GM18907 (cell line): Measurements from ENCODE around the gene ARHGAP29.
A peak's percentile ranks its signal among the peaks of the same experiment; 100 is the strongest.

Experiments
- ATAC-seq: cut with Tn5 transposase; IDR thresholded peaks from one replicate; pipeline ENCODE4 v1.9.1; 2021; ENCODE audit warnings: mild to moderate bottlenecking, moderate library complexity; ENCODE audit not compliant: unreplicated experiment

The ARHGAP29 gene, protein sequence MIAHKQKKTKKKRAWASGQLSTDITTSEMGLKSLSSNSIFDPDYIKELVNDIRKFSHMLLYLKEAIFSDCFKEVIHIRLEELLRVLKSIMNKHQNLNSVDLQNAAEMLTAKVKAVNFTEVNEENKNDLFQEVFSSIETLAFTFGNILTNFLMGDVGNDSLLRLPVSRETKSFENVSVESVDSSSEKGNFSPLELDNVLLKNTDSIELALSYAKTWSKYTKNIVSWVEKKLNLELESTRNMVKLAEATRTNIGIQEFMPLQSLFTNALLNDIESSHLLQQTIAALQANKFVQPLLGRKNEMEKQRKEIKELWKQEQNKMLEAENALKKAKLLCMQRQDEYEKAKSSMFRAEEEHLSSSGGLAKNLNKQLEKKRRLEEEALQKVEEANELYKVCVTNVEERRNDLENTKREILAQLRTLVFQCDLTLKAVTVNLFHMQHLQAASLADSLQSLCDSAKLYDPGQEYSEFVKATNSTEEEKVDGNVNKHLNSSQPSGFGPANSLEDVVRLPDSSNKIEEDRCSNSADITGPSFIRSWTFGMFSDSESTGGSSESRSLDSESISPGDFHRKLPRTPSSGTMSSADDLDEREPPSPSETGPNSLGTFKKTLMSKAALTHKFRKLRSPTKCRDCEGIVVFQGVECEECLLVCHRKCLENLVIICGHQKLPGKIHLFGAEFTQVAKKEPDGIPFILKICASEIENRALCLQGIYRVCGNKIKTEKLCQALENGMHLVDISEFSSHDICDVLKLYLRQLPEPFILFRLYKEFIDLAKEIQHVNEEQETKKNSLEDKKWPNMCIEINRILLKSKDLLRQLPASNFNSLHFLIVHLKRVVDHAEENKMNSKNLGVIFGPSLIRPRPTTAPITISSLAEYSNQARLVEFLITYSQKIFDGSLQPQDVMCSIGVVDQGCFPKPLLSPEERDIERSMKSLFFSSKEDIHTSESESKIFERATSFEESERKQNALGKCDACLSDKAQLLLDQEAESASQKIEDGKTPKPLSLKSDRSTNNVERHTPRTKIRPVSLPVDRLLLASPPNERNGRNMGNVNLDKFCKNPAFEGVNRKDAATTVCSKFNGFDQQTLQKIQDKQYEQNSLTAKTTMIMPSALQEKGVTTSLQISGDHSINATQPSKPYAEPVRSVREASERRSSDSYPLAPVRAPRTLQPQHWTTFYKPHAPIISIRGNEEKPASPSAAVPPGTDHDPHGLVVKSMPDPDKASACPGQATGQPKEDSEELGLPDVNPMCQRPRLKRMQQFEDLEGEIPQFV

DNA sequence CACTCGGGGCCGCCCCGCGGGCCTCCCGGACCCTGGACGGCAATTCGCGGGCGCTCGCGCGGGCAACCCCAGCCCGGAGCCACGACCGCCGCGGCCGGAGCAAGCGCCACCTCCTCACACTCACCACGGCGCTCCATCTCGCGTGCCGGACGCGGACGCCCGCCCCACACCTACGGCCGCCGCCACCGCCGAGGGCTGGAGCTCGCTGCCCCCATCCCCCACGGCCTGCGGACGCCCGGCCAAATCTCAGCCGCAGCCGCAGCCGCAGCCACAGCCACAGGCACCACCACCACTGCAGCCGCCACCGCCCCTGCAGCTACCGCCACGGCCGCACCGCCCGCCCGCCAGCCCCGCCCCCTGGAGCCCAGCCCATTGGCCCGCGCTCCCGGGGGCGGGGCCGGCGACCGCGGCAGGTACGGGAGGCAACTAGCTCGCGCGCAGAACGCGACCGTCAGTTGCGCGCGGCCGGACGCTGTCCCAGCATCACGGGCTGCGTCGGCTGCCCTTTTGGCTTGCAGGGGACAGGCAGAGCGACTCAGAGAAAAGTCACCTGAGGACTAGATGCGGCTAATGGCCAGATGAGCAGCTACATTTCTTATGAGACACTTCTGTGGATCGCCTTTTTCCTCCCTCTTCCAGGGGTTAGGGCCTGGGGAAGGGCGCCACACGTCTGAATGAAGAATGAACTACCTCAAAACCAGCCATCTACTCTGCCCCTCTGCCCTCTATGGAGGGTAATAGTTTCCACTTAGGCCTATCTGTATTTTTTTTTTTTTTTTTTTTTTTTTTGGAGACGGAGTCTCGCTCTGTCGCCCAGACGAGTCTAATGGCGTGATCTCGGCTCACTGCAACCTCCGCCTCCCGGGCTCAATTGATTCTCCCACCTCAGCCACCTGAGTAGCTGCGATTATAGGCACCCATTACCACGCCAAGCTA lies at the start of gene ARHGAP29:
ARHGAP29 (minus strand) TSS at position 294 of the 936 bp plus-strand sequence. CDS start 5,973 bp downstream, outside the sequence.
- ATAC-seq = peak; percentile 87

- no peak for ATAC-seq
Observed at GRCh38 chr1:94286864-94287437, 49.6 kb upstream of the ARHGAP29 start.

DNA sequence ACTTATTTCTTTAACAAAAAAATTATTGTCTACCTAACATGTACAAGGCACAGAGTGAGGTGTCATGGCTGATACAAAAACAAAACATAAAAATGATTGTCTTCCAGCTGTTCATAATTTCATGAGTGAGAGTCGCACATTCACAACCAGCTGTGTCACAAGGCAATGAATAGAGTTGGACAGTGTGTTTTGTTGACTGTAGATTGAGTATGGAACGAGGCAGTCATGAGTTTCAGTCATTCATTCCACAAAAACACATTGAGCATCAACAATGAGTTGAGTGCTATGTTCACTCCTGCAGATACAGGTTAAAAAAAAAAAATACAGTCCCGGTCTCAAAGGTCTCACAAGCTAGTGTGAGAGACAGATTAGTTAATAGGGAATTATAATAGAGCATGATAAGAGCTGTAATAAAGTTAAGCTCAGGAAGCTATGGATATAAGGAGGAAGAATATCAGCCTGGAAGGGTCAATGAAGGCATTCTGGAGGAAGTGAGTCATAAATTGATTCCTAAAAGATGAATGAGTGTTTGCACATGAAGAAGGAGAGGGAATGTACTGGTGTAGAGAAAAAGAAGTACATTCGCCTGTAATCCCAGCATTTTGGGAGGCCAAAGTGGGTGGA lies 47.8 kb upstream of the ARHGAP29 start:
- no peak for ATAC-seq

- peak; percentile 80 for ATAC-seq
Observed at GRCh38 chr1:94284476-94284875, 47.1 kb upstream of the ARHGAP29 start.

GRCh38 chr1:94283462-94283861 lies 46.1 kb upstream of the ARHGAP29 start:
- ATAC-seq = no peak

GRCh38 chr1:94282143-94282711 lies 44.8 kb upstream of the ARHGAP29 start:
- no peak for ATAC-seq

GRCh38 chr1:94281361-94282142 lies 44.2 kb upstream of the ARHGAP29 start:
- ATAC-seq = no peak

DNA sequence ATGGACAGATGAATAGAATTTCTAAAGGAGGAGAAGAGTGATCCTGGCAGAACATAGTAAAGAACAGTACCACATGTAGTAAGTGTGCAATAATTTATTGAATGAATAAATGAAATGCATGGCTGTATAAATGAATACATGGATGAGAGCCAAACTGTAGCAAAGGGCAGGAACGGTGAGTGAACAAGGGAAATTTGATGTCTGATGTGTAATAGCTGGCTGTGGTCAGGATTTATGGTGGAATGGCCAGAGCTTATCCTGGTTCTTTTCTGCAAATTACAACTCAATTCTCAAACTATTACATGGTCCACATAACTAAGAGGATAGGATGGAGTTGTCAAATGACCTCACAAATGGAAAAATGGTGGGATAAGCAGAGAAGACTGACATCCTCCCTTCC lies 43.2 kb upstream of the ARHGAP29 start:
- no peak for ATAC-seq

- ATAC-seq = no peak
Observed at GRCh38 chr1:94279462-94279861, 42.1 kb upstream of the ARHGAP29 start.

- no peak for ATAC-seq
Observed at GRCh38 chr1:94279038-94279437, 41.7 kb upstream of the ARHGAP29 start.

GRCh38 chr1:94276988-94277434 lies 39.6 kb upstream of the ARHGAP29 start:
- no peak for ATAC-seq

DNA sequence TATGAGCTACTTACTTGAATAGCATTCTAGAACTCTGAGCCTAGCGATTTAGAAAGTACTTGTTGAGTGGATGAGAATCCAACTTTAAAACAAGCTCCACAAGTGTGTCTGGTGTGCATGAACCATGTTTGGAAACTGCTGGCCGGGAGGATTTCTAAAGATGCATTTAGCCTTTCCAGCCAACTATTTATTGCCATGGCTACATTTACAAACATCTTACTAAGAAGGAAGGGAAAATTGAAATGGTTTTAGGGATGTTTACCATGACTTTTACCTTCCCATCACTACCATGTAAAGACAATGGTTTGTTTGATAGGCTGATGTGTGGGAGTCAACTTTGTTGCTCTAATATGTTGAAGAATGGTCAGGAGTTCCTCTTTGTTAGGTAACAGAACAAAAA lies 37.7 kb upstream of the ARHGAP29 start:
- ATAC-seq = no peak

GRCh38 chr1:94274561-94274960 lies 37.2 kb upstream of the ARHGAP29 start:
- no peak for ATAC-seq

DNA sequence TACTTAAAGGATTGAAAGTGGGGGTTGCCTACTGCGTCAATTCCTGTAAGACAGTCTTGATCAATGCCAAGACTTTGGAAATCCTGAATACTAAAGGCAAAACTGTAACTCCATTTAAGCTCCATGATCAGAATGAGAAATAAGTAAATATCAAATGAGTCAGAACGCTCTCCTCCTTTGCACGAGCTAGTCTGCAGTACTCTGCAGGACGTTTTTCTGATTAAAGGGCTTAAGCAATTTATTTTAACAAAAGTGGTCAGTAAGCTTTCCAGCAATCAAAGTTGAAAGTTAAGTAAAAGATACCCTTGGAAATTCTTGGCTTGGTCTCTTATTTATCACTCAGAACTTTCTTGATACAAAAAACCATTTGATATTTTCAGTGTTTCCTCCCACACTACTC lies 35.7 kb upstream of the ARHGAP29 start:
- ATAC-seq = no peak

DNA sequence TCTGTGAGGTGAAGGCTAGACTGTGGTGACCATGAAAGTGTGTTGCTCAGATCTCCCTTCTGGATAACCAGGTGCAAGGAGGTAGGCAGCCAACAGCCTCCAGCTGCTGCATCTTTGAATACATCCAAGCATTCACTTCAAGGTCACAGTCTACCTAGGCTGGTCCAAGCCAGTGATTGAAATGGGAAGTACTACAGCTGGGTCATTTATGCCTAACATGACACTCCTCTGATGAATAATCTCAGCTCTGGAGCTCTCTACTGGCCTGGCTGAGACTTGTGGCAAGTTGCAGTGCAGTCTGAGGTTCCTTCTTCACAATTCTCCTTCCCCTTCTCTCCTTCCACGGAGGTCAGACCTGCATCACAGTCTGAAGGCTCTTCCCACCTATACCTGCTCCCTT lies 35.0 kb upstream of the ARHGAP29 start:
- ATAC-seq = no peak

GRCh38 chr1:94271373-94271772 lies 34.0 kb upstream of the ARHGAP29 start:
- ATAC-seq = no peak

GRCh38 chr1:94270801-94271203 lies 33.4 kb upstream of the ARHGAP29 start:
- ATAC-seq = no peak

DNA sequence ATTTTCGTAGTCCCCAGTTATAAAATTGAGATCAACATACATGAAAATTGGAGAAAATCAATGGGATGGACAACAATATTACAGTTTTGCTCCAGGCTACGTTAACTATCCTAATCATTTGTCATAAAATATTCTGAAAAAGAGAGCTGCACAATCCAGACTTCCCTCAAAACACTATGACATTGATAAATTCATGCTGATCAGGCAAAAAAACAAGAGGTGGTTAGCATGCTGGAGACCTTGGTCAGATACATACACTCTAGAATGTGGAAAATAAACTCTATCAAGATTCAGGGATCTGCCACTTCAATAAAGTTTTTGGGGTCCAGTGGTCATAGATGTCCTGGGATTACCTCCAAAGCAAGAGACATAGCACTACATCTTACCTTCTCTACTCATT lies 32.5 kb upstream of the ARHGAP29 start:
- ATAC-seq = no peak
